ENCODE results near the gene CPHXL2.

The CPHXL2 gene

GRCh38 chr16:75640598-75640997 is 36.2 kb downstream of the CPHXL2 start:
- no peak for DNase-seq

- no peak for DNase-seq
Measured at GRCh38 chr16:75635036-75635435, 41.8 kb downstream of the CPHXL2 start.

GRCh38 chr16:75632857-75633256 is 44.0 kb downstream of the CPHXL2 start:
- DNase-seq: no peak

- DNase-seq: no peak
Measured at GRCh38 chr16:75630052-75630451, 46.8 kb downstream of the CPHXL2 start.

- no peak for DNase-seq
Measured at GRCh38 chr16:75629132-75629531, 47.7 kb downstream of the CPHXL2 start.

GRCh38 chr16:75628351-75628750 is 48.5 kb downstream of the CPHXL2 start:
- DNase-seq: no peak

- DNase-seq: no peak
Measured at GRCh38 chr16:75627851-75628250, 49.0 kb downstream of the CPHXL2 start.

- DNase-seq: no peak
Measured at GRCh38 chr16:75626806-75627205, 50.0 kb downstream of the CPHXL2 start.

GRCh38 chr16:75624921-75625334 is 51.9 kb downstream of the CPHXL2 start:
- DNase-seq: no peak

GRCh38 chr16:75622761-75623605 is 53.8 kb downstream of the CPHXL2 start, which contains the start of gene ADAT1:
Gene ADAT1, minus strand, starts transcription at chr16:75623281. Its CDS starts 2,482 bp downstream, at chr16:75620799.
- DNase-seq: peak; percentile 99

- no peak for DNase-seq
Measured at GRCh38 chr16:75621170-75621477, 55.7 kb downstream of the CPHXL2 start.

GRCh38 chr16:75620326-75621169 is 56.3 kb downstream of the CPHXL2 start:
- no peak for DNase-seq

- DNase-seq: no peak
Measured at GRCh38 chr16:75618780-75619179, 58.0 kb downstream of the CPHXL2 start.

GRCh38 chr16:75617121-75617520 is 59.7 kb downstream of the CPHXL2 start:
- DNase-seq: no peak

- no peak for DNase-seq
Measured at GRCh38 chr16:75616521-75617010, 60.2 kb downstream of the CPHXL2 start.

- no peak for DNase-seq
Measured at GRCh38 chr16:75615619-75616018, 61.2 kb downstream of the CPHXL2 start.

GRCh38 chr16:75614066-75614897 is 62.5 kb downstream of the CPHXL2 start:
- no peak for DNase-seq

Measured in islet precursor cell (in vitro differentiated cells).